Measurements from ENCODE around the gene ARHGAP22.

ARHGAP22 gene

DNA sequence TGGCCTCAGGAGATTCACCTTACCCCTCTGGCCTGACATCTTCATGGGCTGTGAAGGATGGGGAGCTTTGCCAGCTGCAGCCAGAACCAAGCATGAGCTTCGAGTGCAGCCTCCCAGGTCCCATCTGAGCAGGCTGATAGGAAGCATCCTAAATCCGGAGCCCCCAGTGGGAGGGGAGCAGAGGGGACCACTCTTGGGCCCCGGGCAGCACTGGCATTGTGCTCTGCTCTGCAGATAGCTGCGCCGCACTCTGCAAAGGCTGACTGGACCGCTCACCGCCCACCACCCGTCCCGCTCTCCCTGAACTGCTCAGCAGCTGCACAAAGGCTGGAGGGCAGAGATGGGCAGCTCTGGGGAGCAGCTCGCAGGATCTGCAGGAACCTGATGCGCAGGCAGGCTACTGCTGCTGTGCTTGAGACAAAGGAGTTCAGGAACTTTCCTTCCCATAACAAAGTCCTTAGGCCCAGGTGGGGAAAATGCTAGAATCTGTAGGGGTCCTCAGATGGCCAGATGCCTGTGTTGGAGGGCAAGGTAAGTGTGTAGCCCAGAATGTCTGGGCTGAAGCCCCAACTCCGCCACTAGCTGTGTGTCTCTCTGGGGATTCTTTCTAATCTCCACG, 51.8 kb downstream of the ARHGAP22 start:
- DNase-seq (ENCODE audit: low spot score), result no peak

DNA sequence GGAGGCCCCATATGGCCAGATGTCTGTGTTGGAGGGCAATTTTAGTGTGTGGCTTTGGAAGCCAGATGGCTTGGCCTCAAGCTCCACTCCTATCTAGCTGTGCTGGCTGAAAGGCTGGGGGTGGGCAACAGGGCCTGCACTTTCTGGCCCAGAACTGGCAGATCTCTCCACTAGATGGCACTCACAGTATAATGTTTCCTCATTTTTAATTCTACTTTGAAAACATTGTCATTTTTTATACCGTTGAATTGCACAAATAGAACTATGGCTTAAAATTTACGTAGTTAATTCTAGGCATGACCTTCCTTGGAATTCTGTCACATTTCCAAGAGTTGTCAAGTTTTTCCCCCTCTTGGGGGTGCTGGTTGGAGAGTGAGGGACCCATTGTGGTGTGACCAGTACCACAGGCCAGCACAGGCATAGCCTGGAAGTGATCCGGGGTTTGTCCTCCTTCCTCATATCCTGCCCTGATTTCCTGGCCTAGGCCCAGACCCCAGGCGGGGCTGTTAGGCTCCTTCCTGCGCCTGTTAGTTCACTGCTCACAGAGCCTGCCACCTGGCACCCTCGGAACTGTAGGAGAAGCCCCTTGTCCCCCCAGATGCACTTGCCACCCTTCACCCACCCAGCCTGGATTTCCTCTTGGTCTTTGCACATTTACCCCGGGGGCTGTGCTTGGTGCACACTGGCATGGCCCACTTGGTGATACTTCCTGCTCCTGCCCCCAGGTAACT, 52.8 kb downstream of the ARHGAP22 start:
- DNase-seq (ENCODE audit: low spot score), result peak; percentile 2

DNA sequence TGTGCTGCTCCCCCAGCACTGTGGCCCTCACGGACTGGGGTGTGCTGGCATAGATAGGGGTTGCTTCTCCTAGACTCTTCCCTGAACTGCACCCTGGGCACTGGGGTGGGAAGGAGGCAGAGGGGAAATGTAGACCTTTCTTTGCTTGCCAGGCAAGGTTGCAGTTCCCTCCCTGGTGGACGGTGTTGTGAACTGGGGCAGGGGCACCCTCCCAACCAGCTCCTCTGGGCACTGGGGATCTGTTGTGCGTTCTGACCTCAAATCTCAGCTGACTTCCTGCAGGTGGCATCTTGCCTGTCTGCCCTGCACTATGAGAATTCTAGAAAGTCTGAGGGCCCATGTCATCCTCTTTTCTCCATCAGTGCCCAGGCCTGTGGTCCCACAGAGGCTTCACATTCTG, 53.9 kb downstream of the ARHGAP22 start:
- no peak for DNase-seq (ENCODE audit: low spot score)

DNA sequence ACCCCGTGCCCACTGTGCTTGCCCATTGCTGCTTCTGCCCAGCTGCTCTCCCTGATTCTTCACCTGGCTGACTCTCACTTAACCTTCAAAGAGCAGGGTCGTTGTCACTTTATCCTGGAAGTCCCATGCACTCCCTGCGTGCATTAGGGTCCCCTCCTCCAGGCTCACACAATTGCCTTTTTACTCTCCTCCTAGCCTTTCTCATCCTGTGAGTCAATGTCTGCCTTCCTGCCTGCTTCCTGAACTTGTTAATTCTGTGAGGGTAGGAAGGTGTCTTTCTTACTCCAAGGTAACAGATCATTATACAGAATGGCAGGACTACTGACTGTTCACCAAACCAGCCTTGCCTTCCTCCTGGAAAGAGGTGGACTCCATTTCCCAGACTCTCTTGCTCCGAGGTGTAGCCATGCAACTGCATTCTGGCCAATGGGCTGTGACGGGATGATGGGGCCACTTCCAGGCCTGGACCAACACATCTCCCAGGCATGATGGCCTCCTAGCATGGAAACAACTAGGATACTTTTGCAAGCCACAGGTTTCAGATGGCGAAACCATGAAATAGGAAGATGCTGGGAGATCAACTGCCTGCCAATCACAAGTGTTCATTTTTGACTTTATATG, 54.7 kb downstream of the ARHGAP22 start:
- no peak for DNase-seq (ENCODE audit: low spot score)

DNA sequence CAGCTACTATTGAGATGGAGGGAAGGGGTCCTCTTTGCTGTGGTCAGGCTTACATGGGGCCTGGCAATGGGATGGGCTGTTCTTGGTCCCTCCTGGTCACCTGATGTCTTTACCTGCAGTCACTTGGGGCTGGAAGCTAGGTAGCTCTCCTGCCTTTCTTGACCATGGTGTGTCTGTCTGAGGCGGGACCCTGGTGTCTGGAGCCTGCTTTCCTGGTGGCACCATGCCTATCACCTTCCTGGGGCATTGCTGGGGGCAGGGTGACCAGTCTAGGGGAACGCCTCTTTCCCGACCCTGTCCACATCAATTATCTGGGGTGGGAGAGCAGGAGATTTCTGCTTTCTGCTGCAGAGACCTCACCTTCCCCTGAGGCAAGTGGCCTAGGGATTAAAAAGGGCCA, 55.6 kb downstream of the ARHGAP22 start:
- no peak for DNase-seq (ENCODE audit: low spot score)

GRCh38 chr10:48548531-48549135, 56.2 kb downstream of the ARHGAP22 start:
- no peak for DNase-seq (ENCODE audit: low spot score)

DNA sequence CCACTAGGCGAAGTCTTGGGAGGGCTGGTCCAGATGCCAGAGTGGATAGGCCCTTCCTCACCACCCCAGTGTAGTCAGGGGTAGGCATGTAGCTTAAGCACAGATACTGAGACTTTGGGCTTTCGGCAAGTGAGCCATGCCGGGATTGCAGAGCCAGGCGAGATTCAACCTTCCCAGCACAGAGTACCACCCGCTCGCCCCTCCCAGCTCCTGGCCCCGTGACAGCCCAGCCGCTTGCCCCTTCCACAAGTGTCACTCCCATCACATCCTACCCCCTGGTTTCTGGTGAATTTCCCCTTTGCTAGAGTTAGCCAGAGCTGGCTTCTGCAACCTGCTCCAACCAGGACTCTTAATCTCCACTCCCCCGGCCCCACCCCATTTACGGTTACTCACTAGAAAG, 56.9 kb downstream of the ARHGAP22 start:
- no peak for DNase-seq (ENCODE audit: low spot score)

- no peak for DNase-seq (ENCODE audit: low spot score)
These were observed 57.6 kb downstream of the ARHGAP22 start for GRCh38 chr10:48547061-48547895.

DNA sequence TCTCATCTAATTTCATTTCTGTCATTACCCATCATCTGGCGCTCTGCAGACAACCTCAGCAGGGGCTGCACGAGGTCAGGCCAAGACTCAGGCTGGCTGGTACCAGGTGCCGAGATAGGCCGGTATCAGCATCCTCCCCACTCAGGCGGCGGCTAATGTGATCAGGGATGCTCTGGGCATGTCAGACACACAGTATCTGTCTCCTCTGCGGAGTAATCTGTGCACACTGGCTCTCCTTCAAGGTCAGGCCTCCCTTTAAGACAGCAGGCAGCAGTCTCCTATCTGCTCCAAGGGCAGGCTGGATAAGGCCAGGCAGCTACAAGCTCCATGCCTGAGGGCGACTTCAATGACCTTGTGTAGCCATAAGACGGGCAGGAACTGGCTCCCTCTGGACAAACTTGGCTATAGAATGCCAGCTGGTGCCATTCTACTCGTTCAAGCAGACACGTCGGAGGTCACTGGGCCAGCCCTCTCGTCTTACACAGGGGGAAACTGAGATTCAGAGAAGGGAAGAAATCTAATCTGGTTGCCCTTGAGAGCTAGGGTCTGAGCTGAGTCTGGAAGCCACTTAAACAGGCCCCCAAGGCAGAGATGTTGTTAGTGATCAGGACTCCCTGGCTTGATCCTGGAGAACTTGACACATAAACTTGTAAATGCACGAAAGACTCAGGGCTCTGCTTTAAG, 59.3 kb downstream of the ARHGAP22 start:
- DNase-seq (ENCODE audit: low spot score), result no peak

DNA sequence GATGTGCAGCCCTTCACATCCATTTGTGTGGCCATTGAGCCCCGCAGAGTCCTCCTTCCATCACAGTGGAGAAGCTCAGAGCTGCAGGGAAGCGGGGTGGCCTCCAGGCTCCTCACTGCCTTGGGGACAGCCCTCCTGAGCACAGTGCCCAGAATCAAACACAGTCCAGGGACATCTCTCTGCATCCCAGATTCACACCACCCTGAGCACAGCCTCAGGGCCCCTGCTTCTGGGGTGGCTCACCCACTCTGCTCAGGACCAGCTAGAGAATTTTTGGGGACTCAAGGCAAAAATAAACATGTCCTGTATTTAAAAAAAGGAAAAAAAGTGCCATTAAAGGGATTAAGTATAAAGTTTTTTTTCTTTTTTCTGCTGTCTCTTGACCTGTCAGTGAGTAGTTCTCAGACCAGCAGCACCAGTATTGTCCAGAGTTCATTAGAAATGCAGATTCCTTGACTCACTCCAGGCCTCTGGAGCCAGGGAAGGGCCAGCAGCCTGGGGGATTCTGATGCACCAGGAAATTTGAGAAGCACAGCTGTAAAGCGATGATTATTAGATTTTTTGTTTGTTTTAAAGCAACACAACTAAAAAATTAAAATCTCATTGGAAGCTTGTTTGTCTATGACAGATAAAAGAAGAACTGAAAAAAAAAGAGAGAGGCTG, 61.6 kb downstream of the ARHGAP22 start:
- no peak for DNase-seq (ENCODE audit: low spot score)

DNA sequence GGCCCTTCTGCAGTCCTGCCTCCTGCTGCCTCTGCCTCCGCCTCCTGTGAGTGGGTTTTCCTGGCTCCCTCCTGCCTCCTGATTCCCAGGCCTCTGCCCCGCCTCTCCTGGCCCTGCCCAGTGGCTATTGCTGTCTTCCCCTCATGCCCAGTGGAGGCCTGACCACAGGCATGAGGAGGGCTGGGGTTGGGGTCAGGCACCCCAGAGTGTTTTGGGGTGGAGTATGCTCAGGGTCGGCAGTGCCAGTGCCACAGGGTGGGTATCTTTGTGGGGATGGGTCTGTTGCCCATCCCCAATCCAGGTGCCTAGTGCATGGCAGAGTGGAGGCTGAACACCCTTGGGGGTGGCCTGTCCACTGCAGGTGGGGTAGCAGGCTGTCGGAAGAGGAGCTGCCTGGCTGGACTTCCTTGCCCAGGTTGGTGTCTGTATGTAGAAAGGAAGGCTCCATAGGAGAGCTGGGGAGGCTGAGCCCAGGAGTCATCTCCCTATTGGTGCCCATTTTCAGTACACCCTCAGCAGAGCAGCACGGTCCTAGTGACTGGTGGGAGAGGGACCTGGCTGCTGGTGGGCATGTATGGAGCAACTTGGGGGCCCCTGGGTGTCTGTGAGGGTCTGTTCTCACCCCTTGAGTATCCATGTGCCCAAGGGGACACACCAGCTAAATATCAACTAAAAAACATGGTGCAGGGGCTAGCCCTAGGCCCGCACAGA, 62.2 kb downstream of the ARHGAP22 start:
- DNase-seq (ENCODE audit: low spot score), result no peak

GRCh38 chr10:48541144-48541795, 63.6 kb downstream of the ARHGAP22 start:
- no peak for DNase-seq (ENCODE audit: low spot score)

GRCh38 chr10:48538611-48539010, 66.3 kb downstream of the ARHGAP22 start:
- DNase-seq (ENCODE audit: low spot score), result no peak

- DNase-seq (ENCODE audit: low spot score), result no peak
These were observed 67.7 kb downstream of the ARHGAP22 start for GRCh38 chr10:48536916-48537890.

DNA sequence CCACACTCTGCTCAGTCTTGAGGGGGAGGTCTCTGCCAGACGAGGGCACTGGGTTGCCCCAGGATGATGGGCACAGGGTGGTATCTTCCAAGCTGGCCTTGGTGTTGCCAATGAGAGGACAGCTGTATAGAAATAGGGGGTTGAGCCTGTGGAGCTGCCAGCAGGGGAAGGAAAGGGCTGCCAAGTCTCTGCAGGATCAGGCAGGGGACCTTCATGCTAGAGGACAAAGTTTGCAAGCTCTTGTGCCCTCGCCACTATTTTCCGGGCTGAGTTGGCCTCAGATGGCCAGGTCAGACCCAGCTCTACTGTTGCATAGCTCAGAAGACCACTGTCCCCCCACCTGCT, 68.7 kb downstream of the ARHGAP22 start:
- DNase-seq (ENCODE audit: low spot score), result no peak

GRCh38 chr10:48535416-48536155, 69.3 kb downstream of the ARHGAP22 start:
- DNase-seq (ENCODE audit: low spot score), result no peak

DNA sequence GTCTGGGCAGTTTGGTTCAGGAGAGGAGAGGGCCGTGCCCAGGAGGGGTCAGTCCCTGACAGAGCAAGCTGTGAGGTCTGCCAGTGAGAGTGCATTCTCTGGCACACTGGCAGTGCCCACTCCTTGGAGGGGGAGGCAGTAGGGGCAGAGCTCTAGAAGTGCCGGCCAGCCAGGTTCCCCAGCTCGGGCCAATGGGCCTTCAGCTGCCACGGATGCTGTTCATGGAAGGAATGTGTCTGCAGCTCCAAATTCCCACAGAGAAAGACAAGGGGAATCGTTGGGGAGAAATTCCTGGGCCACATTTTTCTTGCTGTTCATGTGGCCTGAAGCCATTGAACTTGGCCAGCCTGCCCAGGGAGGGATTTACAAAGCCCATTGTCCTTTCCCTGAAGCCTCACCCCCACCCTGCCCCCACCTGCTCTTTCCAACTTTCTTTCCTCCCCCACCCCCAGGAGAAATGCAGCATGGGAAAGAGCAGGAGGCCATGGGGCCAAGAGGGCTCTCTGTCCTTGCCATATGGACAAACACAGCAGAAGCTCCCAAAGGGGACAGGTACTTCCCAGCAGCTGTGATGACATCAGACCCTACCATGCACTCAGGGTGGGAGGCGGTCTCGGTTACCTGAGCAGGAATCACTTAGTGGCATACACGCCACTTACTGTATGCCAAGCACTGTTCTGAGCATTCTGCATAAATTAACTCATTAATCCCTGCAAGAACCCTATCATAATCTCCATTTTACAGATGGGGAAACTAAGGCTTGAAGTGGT, 70.7 kb downstream of the ARHGAP22 start:
- no peak for DNase-seq (ENCODE audit: low spot score)
